ENCODE measurements around the gene FANK1. TPM values are rescaled to one million over a fixed set of nuclear protein-coding genes. Genes with fewer than 3 reads are reported as not detected.

The FANK1 gene
- total RNA-seq, 2 experiments from 2014 or later, result 0.25 TPM; not detected in 1

DNA sequence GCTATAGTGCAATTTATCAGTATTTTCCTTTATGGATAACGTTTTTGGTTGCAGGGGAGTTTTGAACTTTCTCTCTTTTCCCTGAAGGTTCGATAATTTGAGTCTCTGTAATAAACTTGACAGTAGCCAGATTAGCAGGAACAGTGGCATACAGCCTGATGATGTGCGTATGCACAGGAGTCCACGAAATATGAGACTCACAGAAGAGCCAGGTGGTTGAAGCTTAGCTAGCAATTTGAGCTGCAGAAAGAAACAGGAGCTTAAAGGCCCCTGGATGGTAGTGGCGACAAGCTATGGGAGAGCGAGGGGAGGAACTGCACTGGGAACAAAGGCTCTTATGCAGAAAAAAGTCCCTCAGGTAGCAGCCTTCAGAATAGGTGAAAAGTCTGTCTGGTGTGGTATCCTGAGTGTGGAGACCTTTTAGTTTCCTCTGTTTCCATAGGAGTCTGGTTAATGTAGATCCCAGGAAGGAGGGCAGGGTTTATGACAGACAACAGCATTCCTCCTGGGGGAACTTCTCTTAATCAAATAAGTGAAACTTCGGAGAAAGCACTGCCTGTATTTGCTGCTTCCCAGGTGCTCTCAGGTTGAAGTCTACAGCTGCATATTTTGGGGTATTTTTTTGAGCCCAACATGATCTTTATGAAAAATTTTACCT is 32.7 kb downstream of the FANK1 start:
- no peak overlapping the region for H3K4me3 Mint-ChIP-seq
- Histone ChIP-seq H3K4me3 (ENCODE audit: low read length) (no peak overlapping the region), H3K36me3 (ENCODE audit: insufficient read depth, low read length) (no peaks in the 10 kb centered on the region), H3K27me3 (ENCODE audit: control insufficient read depth in 1 of 2, insufficient read depth in 2 of 2, low read length in 2 of 2) (peaks cover 0 to under 1% of the 10 kb centered on the region in 2 experiments), H3K9me3 (ENCODE audit: control insufficient read depth in 1 of 2, insufficient read depth in 1 of 2, low read length in 2 of 2) (no peaks in the 10 kb centered on the region), H3K4me1 (ENCODE audit: insufficient read depth, low read length) (no peaks in the 10 kb centered on the region), H3K27ac (ENCODE audit: low read depth in 1 of 2, low read length in 2 of 2) (no peak overlapping the region)
- H3K27me3 Mint-ChIP-seq, result peaks cover 19% of the 10 kb centered on the region
- ChIA-PET CTCF (interaction anchor here (0.5 kb wide), 1 partner anchor 13 kb away, joined by 3 read pairs; no protein-coding TSS in a partner anchor), POLR2A (no interaction called here)
- TF ChIP-seq, protein P1, sequence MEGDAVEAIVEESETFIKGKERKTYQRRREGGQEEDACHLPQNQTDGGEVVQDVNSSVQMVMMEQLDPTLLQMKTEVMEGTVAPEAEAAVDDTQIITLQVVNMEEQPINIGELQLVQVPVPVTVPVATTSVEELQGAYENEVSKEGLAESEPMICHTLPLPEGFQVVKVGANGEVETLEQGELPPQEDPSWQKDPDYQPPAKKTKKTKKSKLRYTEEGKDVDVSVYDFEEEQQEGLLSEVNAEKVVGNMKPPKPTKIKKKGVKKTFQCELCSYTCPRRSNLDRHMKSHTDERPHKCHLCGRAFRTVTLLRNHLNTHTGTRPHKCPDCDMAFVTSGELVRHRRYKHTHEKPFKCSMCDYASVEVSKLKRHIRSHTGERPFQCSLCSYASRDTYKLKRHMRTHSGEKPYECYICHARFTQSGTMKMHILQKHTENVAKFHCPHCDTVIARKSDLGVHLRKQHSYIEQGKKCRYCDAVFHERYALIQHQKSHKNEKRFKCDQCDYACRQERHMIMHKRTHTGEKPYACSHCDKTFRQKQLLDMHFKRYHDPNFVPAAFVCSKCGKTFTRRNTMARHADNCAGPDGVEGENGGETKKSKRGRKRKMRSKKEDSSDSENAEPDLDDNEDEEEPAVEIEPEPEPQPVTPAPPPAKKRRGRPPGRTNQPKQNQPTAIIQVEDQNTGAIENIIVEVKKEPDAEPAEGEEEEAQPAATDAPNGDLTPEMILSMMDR (IDR thresholded peaks at IDR 0.05), result no peak
- no peak for DNase-seq
- intact Hi-C loops (cut with DNase I, micrococcal nuclease), result no loop called here
- no peak overlapping the region for H3K27ac Mint-ChIP-seq
- H3K4me1 Mint-ChIP-seq (ENCODE audit: low read depth), result no peaks in the 10 kb centered on the region
- H3K36me3 Mint-ChIP-seq (ENCODE audit: low read depth), result no peaks in the 10 kb centered on the region
- H3K9me3 Mint-ChIP-seq, result no peaks in the 10 kb centered on the region
- ATAC-seq (ENCODE audit: poor library complexity), result no peak

DNA sequence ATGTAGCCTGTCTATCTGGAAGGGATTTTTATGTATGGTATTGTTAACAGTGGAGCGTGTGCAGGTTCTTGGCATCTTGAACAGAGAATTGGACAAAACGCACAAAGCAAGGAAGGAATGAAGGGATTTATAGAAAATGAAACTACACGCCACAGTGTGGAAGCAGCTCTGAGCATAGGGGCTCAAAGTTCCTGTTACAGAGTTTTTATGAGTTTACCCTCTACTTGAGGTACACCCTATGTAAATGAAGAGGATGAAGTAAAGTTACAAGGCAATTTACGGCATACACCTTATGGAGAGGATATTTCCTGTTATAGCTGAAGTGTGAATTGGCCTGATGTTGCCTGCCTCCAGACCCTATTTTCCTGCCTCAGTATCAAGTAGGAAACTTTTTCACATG is 33.3 kb downstream of the FANK1 start:
- no peak overlapping the region for H3K27ac ChIP-seq (ENCODE audit: low read depth in 1 of 2, low read length in 2 of 2)
- no peaks in the 10 kb centered on the region for H3K36me3 ChIP-seq (ENCODE audit: insufficient read depth, low read length)
- intact Hi-C loops (cut with DNase I, micrococcal nuclease), result no loop called here
- ATAC-seq (ENCODE audit: poor library complexity) (no peak), DNase-seq (no peak)
- no peaks in the 10 kb centered on the region for H3K4me1 Mint-ChIP-seq (ENCODE audit: low read depth)
- CTCF ChIA-PET, result interaction anchor here (0.5 kb wide), 1 partner anchor 13 kb away, joined by 3 read pairs; no protein-coding TSS in a partner anchor
- POLR2A ChIA-PET, result no interaction called here
- H3K36me3 Mint-ChIP-seq (ENCODE audit: low read depth), result no peaks in the 10 kb centered on the region
- peaks cover 24% of the 10 kb centered on the region for H3K27me3 Mint-ChIP-seq
- no peaks in the 10 kb centered on the region for H3K4me1 ChIP-seq (ENCODE audit: insufficient read depth, low read length)
- no peaks in the 10 kb centered on the region for H3K9me3 ChIP-seq (ENCODE audit: control insufficient read depth in 1 of 2, insufficient read depth in 1 of 2, low read length in 2 of 2)
- H3K9me3 Mint-ChIP-seq, result no peaks in the 10 kb centered on the region
- no peak overlapping the region for H3K4me3 ChIP-seq (ENCODE audit: low read length)
- H3K27me3 ChIP-seq (ENCODE audit: control insufficient read depth in 1 of 2, insufficient read depth in 2 of 2, low read length in 2 of 2), result peaks cover 5% of the 10 kb centered on the region in 2 experiments
- no peak overlapping the region for H3K27ac Mint-ChIP-seq
- no peak overlapping the region for H3K4me3 Mint-ChIP-seq
- TF ChIP-seq, protein P1 (IDR thresholded peaks at IDR 0.05), result no peak

DNA sequence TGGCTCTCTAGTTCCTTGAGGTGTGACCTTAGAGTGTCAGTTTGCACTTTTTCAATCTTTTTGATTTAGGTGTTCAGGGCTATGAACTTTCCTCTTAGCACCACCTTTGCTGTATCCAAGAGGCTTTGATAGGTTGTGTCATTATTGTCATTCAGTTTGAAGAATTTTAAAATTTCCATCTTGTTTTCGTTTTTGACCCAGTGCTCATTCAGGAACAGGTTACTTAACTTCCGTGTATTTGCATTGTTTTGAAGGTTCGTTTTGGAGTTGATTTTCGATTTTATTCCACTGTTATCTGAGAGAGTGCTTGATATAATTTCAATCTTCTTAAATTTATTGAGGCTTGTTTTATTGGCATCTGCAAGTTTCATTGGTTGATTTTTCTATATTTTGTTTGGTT is 37.3 kb downstream of the FANK1 start:
- CTCF ChIA-PET, result no interaction called here
- TF ChIP-seq, protein P1 (IDR thresholded peaks at IDR 0.05), result no peak

More for the DNA sequence above, 37.3 kb downstream of the FANK1 start:
- DNase-seq, result no peak
- Histone ChIP-seq H3K36me3 (ENCODE audit: insufficient read depth, low read length) (no peaks in the 10 kb centered on the region), H3K4me3 (ENCODE audit: low read length) (no peak overlapping the region), H3K27ac (ENCODE audit: low read depth in 1 of 2, low read length in 2 of 2) (no peak overlapping the region), H3K9me3 (ENCODE audit: control insufficient read depth in 1 of 2, insufficient read depth in 1 of 2, low read length in 2 of 2) (no peaks in the 10 kb centered on the region), H3K27me3 (ENCODE audit: control insufficient read depth in 1 of 2, insufficient read depth in 2 of 2, low read length in 2 of 2) (peaks cover 5 to 10% of the 10 kb centered on the region in 2 experiments), H3K4me1 (ENCODE audit: insufficient read depth, low read length) (no peaks in the 10 kb centered on the region)
- H3K36me3 Mint-ChIP-seq (ENCODE audit: low read depth), result no peaks in the 10 kb centered on the region
- H3K4me3 Mint-ChIP-seq, result no peak overlapping the region
- no peak for ATAC-seq (ENCODE audit: poor library complexity)
- intact Hi-C loops (cut with DNase I, micrococcal nuclease), result no loop called here
- H3K27me3 Mint-ChIP-seq, result peaks cover 48% of the 10 kb centered on the region
- H3K27ac Mint-ChIP-seq, result no peak overlapping the region
- no peaks in the 10 kb centered on the region for H3K4me1 Mint-ChIP-seq (ENCODE audit: low read depth)
- POLR2A ChIA-PET, result no interaction called here
- no peaks in the 10 kb centered on the region for H3K9me3 Mint-ChIP-seq
